Sigmoid colon (tissue), 4 donors: Measurements from ENCODE around the gene RTN4IP1.

Experiments used
- EP300 ChIP-seq, 4 donors: sonication (generic); formaldehyde crosslinking; IDR thresholded peaks; one replicate each; pipeline ENCODE4 v1.6.1; 2017; ENCODE audit warnings: antibody characterized with exemption in 4 of 4
- POLR2A ChIP-seq, 2 donors: fragments of 450-650 bp; IDR thresholded peaks; one replicate each; pipeline ENCODE4 v1.6.1; 2016; ENCODE audit warnings: antibody characterized with exemption in 2 of 2, mild to moderate bottlenecking in 2 of 2, moderate library complexity in 2 of 2
- POLR2AphosphoS5 ChIP-seq, 4 donors: sonication (generic); formaldehyde crosslinking; IDR thresholded peaks; one replicate each; pipeline ENCODE4 v1.6.1; 2017; ENCODE audit warnings: antibody characterized with exemption in 4 of 4

- TF ChIP-seq POLR2A (IDR thresholded peaks at IDR 0.05) (no peak), POLR2AphosphoS5 (IDR thresholded peaks at IDR 0.05) (no peak), EP300 (IDR thresholded peaks at IDR 0.05) (no peak)
Observed at GRCh38 chr6:106623039-106623438, 6.3 kb downstream of the RTN4IP1 start.
